Left lung (tissue), 10 donors: ENCODE data around the gene ARHGAP15. TPM values are rescaled to one million over a fixed set of nuclear protein-coding genes. Genes with fewer than 3 reads are reported as not detected.
A peak's percentile ranks its signal among the peaks of the same experiment; 100 is the strongest.

Experiments used
- ATAC-seq: fragments of 200-7000 bp; cut with Tn5 transposase; one replicate; pipeline ENCODE4 v1.9.1; 2020; ENCODE audit warnings: moderate library complexity
- DNase-seq, 4 donors: peaks; one replicate each; pipeline ENCODE4 v3.0.0-alpha.2; 2013 to 2020
- H3K27ac ChIP-seq, 2 donors: fragments of 200-600 bp; sonication (generic) in 1 of 2; one replicate each; pipeline versions ENCODE4 v1.5.0 to v1.8.0; 2020 to 2021
- H3K27me3 ChIP-seq, 2 donors: fragments of 200-600 bp; sonication (generic) in 1 of 2; one replicate each; pipeline versions ENCODE4 v1.5.0 to v1.8.0; 2020 to 2021
- H3K36me3 ChIP-seq, 2 donors: fragments of 200-600 bp; sonication (generic) in 1 of 2; one replicate each; pipeline versions ENCODE4 v1.5.0 to v1.8.0; 2020 to 2021
- H3K4me1 ChIP-seq, 2 donors: fragments of 200-600 bp; one replicate each; pipeline ENCODE4 v1.8.0; 2021
- H3K4me3 ChIP-seq, 2 donors: fragments of 200-600 bp; sonication (generic) in 1 of 2; one replicate each; pipeline versions ENCODE4 v1.5.0 to v1.8.0; 2020 to 2021; ENCODE audit warnings: mild to moderate bottlenecking in 1 of 2
- H3K9me3 ChIP-seq, 2 donors: fragments of 200-600 bp; sonication (generic) in 1 of 2; one replicate each; pipeline versions ENCODE4 v1.5.0 to v1.8.0; 2020 to 2021
- CTCF ChIP-seq, 2 donors: fragments of 200-600 bp; sonication (generic) in 1 of 2; IDR thresholded peaks; one replicate each; pipeline versions ENCODE4 v1.5.0 to v1.8.0; 2021; ENCODE audit warnings: antibody characterized with exemption in 2 of 2
- intact Hi-C, 2 donors: fragments of 100-400 bp; cut with DNase I; formaldehyde crosslinking; loops; one replicate each; pipeline versions ENCODE4 v1.11.2 to v1.14.2; 2022
- polyA plus RNA-seq, 6 donors: library from polyadenylated mRNA; unstranded; fragments of 120-200 nt; gene quantifications; one replicate each; pipeline ENCODE4 v1.2.1, GENCODE V29; 2013; ENCODE audit not compliant: insufficient read length in 6 of 6
- total RNA-seq, 2 donors: library from RNA; stranded (reverse); fragmentation: NEBNext Ultra II Directional; extraction: Animal tissue kit (Norgen Biotek cat#: 25700); gene quantifications; one replicate each; pipeline ENCODE4 v1.2.1, GENCODE V29; 2021
- donor health status: DM: no; HTN: yes; CAD: no.
- donor health status: DM: no; HTN: no; CAD: no.

The ARHGAP15 gene
- total and polyA plus RNA-seq, 8 donors, result 16.8 to 48.3 (median 30.2) TPM

- peak overlapping the region in 1 of 2 donors; percentile 10 for H3K27ac ChIP-seq
- DNase-seq (no peak), ATAC-seq (peak; percentile 6)
- no peaks in the 10 kb centered on the region for H3K36me3 ChIP-seq
- no peak for TF ChIP-seq CTCF (IDR thresholded peaks at IDR 0.05)
- peaks cover 8 to 9% of the 10 kb centered on the region in 2 donors for H3K4me1 ChIP-seq
- no peaks in the 10 kb centered on the region for H3K9me3 ChIP-seq
- intact Hi-C loops, result no loop called here
- no peak overlapping the region for H3K4me3 ChIP-seq
- no peaks in the 10 kb centered on the region for H3K27me3 ChIP-seq
Measured at GRCh38 chr2:143705108-143705707, 576.0 kb downstream of the ARHGAP15 start.

DNA sequence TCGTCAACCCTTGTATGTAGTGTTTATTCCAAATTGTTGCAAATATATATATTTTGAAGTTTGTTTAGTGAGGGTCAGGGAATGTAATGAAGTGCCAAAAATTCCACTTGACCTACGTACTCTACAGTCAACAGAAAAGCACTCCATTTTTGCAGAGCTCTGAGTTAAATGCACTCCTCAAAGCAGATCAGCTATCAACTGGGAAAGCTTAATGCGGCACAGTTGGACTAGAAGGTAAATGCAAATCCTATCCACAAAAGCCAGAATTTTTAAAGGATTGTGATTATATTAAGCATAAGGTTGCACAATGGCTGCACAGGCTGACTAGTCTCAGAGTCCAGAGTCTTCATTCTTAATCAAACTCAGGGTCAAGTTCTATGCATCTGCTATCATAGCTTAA, 577.1 kb downstream of the ARHGAP15 start:
- intact Hi-C loops, result no loop called here
- DNase-seq (peak in 2 of 4 donors; percentile 71 to 81), ATAC-seq (peak; percentile 72)
- Histone ChIP-seq H3K4me1 (peaks cover 8 to 9% of the 10 kb centered on the region in 2 donors), H3K36me3 (no peaks in the 10 kb centered on the region), H3K27me3 (no peaks in the 10 kb centered on the region), H3K9me3 (peaks cover 0 to 2% of the 10 kb centered on the region in 2 donors), H3K4me3 (no peak overlapping the region), H3K27ac (no peak overlapping the region)
- no peak for TF ChIP-seq CTCF (IDR thresholded peaks at IDR 0.05)

GRCh38 chr2:143708682-143709081, 579.5 kb downstream of the ARHGAP15 start:
- ATAC-seq (peak; percentile 77), DNase-seq (no peak)
- Histone ChIP-seq H3K27ac (peak overlapping the region in 1 of 2 donors; percentile 14), H3K4me1 (peaks cover 8 to 9% of the 10 kb centered on the region in 2 donors), H3K36me3 (no peaks in the 10 kb centered on the region), H3K9me3 (peaks cover 0 to 2% of the 10 kb centered on the region in 2 donors), H3K27me3 (no peaks in the 10 kb centered on the region), H3K4me3 (no peak overlapping the region)
- TF ChIP-seq CTCF (IDR thresholded peaks at IDR 0.05), result no peak
- intact Hi-C loops, result no loop called here

- no peaks in the 10 kb centered on the region for H3K27me3 ChIP-seq
- H3K9me3 ChIP-seq, result peaks cover 0 to 2% of the 10 kb centered on the region in 2 donors
- ATAC-seq, result no peak
- intact Hi-C loops, result no loop called here
- DNase-seq, result no peak
- H3K4me1 ChIP-seq, result peaks cover 7 to 8% of the 10 kb centered on the region in 2 donors
- no peaks in the 10 kb centered on the region for H3K36me3 ChIP-seq
- H3K27ac ChIP-seq, result no peak overlapping the region
- no peak for TF ChIP-seq CTCF (IDR thresholded peaks at IDR 0.05)
- no peak overlapping the region for H3K4me3 ChIP-seq
Measured at GRCh38 chr2:143710196-143710595, 581.0 kb downstream of the ARHGAP15 start.

DNA sequence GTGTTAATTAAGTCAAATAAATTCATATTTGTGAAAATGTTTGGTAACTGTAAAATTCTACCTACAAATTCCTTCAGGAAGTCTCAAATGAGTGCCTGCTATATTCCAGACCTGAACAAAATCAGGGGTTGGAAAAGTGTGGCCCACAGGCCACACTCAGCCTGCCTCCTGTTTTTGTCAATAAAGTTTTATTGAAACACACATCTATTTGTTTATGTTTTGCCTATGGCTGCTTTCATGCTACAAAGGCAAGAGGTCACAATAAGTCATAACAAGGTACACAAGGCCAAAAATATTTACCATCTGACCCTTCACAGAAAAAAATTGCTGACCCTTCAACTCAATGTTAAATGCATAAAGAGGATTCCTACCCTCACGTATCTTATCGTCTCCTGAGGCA, 581.7 kb downstream of the ARHGAP15 start:
- TF ChIP-seq CTCF (IDR thresholded peaks at IDR 0.05), result no peak
- Histone ChIP-seq H3K36me3 (no peaks in the 10 kb centered on the region), H3K9me3 (peaks cover 0 to 2% of the 10 kb centered on the region in 2 donors), H3K27ac (no peak overlapping the region), H3K4me3 (no peak overlapping the region), H3K4me1 (peaks cover 0 to 8% of the 10 kb centered on the region in 2 donors), H3K27me3 (no peaks in the 10 kb centered on the region)
- ATAC-seq, result no peak
- intact Hi-C loops, result no loop called here
- no peak for DNase-seq
